Calu3 (cell line): ENCODE results near the gene INTS3. TPM values are rescaled to one million over a fixed set of nuclear protein-coding genes. Genes with fewer than 3 reads are reported as not detected.

Experiments
- BruUV-seq: library from RNA; stranded (reverse); fragments of 400-500 nt; replicated peaks from 2 replicates; lab custom pipeline; 2021; lab: Mats Ljungman, UMichigan
- CTCF ChIA-PET: fragments of 300-600 bp; sonication (Branson Sonifier 250); formaldehyde crosslinking; loops from one replicate; lab custom pipeline; 2022; ENCODE audit warnings: antibody characterized with exemption; lab: Charles Lee
- DNase-seq: peaks from one replicate; pipeline ENCODE4 v3.0.0; 2022
- H3K27ac Mint-ChIP-seq: one replicate; pipeline ENCODE4 v1.8.0; 2022; ENCODE audit warnings: mixed read lengths; ENCODE audit not compliant: unreplicated experiment
- H3K27me3 Mint-ChIP-seq: one replicate; pipeline ENCODE4 v1.8.0; 2022; ENCODE audit warnings: mixed read lengths; ENCODE audit not compliant: unreplicated experiment
- H3K36me3 Mint-ChIP-seq: one replicate; pipeline ENCODE4 v1.8.0; 2022; ENCODE audit warnings: mild to moderate bottlenecking, moderate library complexity, mixed read lengths; ENCODE audit not compliant: insufficient read depth, unreplicated experiment
- H3K4me1 Mint-ChIP-seq: one replicate; pipeline ENCODE4 v1.8.0; 2022; ENCODE audit warnings: mild to moderate bottlenecking, low read depth, mixed read lengths; ENCODE audit not compliant: unreplicated experiment
- H3K4me3 Mint-ChIP-seq: one replicate; pipeline ENCODE4 v1.8.0; 2022; ENCODE audit warnings: mild to moderate bottlenecking, low read depth, moderate library complexity, mixed read lengths; ENCODE audit not compliant: unreplicated experiment
- H3K9me3 Mint-ChIP-seq: one replicate; pipeline ENCODE4 v1.8.0; 2022; ENCODE audit warnings: low read depth, mixed read lengths; ENCODE audit not compliant: unreplicated experiment
- CTCF ChIP-seq: fragments of 200-600 bp; IDR thresholded peaks from one replicate; pipeline ENCODE4 v1.8.0; 2022; ENCODE audit warnings: antibody characterized with exemption; ENCODE audit not compliant: unreplicated experiment
- intact Hi-C: fragments of 100-400 bp; cut with micrococcal nuclease; formaldehyde crosslinking; loops from one replicate; pipeline ENCODE4 v1.10.0; 2022; ENCODE audit not compliant: unreplicated experiment
- total RNA-seq: library from RNA; stranded (reverse); gene quantifications from 2 replicates; pipeline ENCODE4 v1.2.3, GENCODE V29; 2022

The INTS3 gene
- total RNA-seq, 1 experiment from 2014 or later = 55.9 TPM

- CTCF ChIA-PET = interaction anchor here (0.6 to 1.4 kb wide), 6 partner anchors 9 to 497 kb away, joined by 3 to 4 read pairs (median 3); partner anchors contain the start of gene S100A13
- TF ChIP-seq CTCF = no peak
- H3K4me1 Mint-ChIP-seq = peaks cover 6% of the 10 kb centered on the region
- H3K4me3 Mint-ChIP-seq = peak overlapping the region; percentile 74
- H3K27me3 Mint-ChIP-seq = peaks cover 14% of the 10 kb centered on the region
- intact Hi-C loops = no loop called here
- BruUV-seq = no TSS peak
- DNase-seq = peak; percentile 82
- H3K36me3 Mint-ChIP-seq = peaks cover 42% of the 10 kb centered on the region
- no peak overlapping the region for H3K27ac Mint-ChIP-seq
- H3K9me3 Mint-ChIP-seq = no peaks in the 10 kb centered on the region
Observed at GRCh38 chr1:153775458-153776327, 47.8 kb downstream of the INTS3 start.

GRCh38 chr1:153776352-153776751 lies 48.5 kb downstream of the INTS3 start:
- Mint-ChIP-seq H3K36me3 (peaks cover 36% of the 10 kb centered on the region), H3K4me1 (peaks cover 6% of the 10 kb centered on the region), H3K9me3 (no peaks in the 10 kb centered on the region), H3K27me3 (peaks cover 14% of the 10 kb centered on the region), H3K27ac (no peak overlapping the region), H3K4me3 (peak overlapping the region; percentile 74)
- no TSS peak for BruUV-seq
- intact Hi-C loops = no loop called here
- no peak for TF ChIP-seq CTCF
- no peak for DNase-seq
- CTCF ChIA-PET = interaction anchor here (0.8 to 1.4 kb wide), 2 partner anchors 9 to 104 kb away, joined by 3 read pairs; no protein-coding TSS in a partner anchor

- CTCF ChIA-PET = no interaction called here
Observed at GRCh38 chr1:153776845-153777370, 49.1 kb downstream of the INTS3 start.

GRCh38 chr1:153777648-153778047 lies 49.8 kb downstream of the INTS3 start:
- no peak for DNase-seq
- Mint-ChIP-seq H3K4me1 (peaks cover 6% of the 10 kb centered on the region), H3K9me3 (no peaks in the 10 kb centered on the region), H3K27me3 (peaks cover 14% of the 10 kb centered on the region), H3K36me3 (peaks cover 31% of the 10 kb centered on the region), H3K27ac (no peak overlapping the region), H3K4me3 (no peak overlapping the region)
- TF ChIP-seq CTCF = no peak
- intact Hi-C loops = no loop called here
- no TSS peak for BruUV-seq
- CTCF ChIA-PET = no interaction called here

More at GRCh38 chr1:153776845-153777370, 49.1 kb downstream of the INTS3 start:
- Mint-ChIP-seq H3K9me3 (no peaks in the 10 kb centered on the region), H3K4me1 (peaks cover 6% of the 10 kb centered on the region), H3K4me3 (no peak overlapping the region), H3K27me3 (peaks cover 14% of the 10 kb centered on the region), H3K36me3 (peaks cover 35% of the 10 kb centered on the region), H3K27ac (no peak overlapping the region)
- intact Hi-C loops = no loop called here
- TF ChIP-seq CTCF = no peak
- no peak for DNase-seq
- BruUV-seq = no TSS peak
